HuH-7 (cell line): ENCODE measurements around the gene TMEFF1.

Experiments used
- DNase-seq: peaks from one replicate; pipeline ENCODE4 v3.0.0; 2011; ENCODE audit warnings: low spot score

The TMEFF1 gene

DNA sequence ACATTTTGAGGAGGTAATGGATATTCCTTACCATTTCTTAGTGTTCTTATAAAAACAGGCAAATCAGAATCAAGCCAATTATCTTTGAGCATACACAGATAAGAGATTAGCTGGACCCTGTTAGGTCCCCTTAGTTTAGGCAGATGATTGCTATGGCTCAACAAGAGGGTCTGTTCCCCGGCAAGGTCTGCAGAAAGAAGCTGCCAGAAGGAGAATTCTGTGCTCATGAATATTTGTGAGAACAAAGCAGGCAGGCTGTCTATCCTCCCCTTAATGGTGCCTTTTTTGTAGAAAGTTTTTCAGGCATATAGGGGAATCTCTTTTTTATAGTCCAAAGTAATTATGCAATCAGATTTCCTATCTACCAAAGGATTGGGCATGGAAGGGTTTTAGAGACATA lies 132.5 kb downstream of the TMEFF1 start:
- no peak for DNase-seq

DNA sequence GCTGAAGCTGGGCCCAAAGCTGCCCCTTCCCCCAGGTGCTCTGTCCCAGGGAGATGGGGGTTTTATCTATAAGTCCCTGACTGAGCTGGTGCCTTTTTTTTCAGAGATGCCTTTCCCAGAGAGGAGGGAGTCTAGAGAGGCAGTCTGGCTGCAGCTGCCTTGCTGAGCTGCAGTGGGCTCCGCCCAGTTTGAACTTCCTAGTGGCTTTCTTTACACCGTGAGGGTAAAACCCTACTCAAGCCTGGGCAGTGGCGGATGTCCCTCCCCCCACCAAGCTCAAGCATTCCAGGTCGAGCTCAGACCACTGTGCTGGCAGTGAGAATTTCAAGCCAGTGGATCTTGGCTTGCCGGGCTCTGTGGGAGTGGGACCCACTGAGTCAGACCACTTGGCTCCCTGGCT lies 146.2 kb downstream of the TMEFF1 start:
- DNase-seq: no peak

DNA sequence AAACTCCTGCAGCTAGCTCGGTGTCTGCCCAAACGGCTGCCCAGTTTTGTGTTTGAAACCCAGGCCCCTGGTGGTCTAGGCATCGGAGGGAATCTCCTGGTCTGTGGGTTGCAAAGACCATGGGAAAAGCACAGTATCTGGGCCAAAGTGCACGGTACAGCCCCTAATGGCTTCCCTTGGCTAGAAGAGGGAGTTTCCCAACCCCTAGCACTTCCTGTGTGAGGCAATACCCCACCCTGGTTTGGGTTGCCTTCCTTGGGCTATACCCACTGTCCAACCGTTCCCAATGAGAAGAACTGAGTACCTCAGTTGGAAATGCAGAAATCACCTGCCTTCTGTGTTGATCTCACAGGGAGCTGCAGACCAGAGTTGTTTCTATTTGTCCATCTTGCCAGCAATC lies 146.7 kb downstream of the TMEFF1 start:
- DNase-seq: no peak

DNA sequence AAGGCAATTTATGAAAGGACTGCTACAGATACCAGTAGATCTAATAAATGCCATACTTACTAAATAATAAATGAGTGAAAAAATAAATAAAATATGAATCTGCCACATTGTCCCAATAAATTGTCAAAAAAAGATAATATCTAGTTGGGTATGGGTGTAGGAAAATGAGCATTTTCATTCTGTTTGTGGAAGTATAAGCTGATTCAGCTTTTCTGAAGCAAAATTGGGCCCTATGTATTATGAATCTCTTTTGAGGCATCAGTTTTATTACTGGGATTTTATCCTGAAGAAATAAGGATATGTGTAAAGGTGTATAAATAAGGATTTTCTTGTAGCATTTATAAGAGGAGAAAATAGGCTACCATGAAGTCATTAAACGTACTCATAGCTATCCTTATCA lies 151.0 kb downstream of the TMEFF1 start:
- no peak for DNase-seq

DNA sequence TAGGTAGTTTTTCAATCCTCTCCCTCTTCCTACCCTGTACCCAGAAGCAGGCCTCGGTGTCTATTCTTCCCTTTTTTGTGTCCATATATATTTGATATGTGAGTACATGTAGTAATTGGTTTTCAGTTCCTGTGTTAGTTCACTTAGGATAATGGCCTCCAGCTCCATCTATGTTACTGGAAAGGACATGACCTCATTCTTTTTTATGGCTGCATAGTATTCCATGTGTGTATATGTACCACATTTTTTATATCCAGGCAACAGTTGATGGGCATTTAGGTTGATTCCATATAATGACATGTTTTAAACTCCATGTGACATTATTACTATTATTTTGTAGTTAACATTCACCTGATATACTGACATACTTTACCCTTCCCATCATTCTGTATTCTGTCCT lies 154.0 kb downstream of the TMEFF1 start:
- no peak for DNase-seq
